Heart right ventricle (tissue), 16 donors: ENCODE measurements around the gene ZDHHC24. TPM values are rescaled to one million over a fixed set of nuclear protein-coding genes. Genes with fewer than 3 reads are reported as not detected.

ENCODE experiments used
- ATAC-seq, 8 donors: fragments of 200-7000 bp; cut with Tn5 transposase; one replicate each; pipeline ENCODE4 v1.9.1; 2020; ENCODE audit warnings: mild to moderate bottlenecking in 8 of 8, moderate library complexity in 8 of 8, moderate number of reproducible peaks in 1 of 8
- DNase-seq, 2 donors: peaks; one replicate each; pipeline ENCODE4 v3.0.0-alpha.2; 2020
- H3K27ac ChIP-seq, 10 donors: fragments of 200-600 bp; sonication (generic) in 2 of 10; one replicate each; pipeline versions ENCODE4 v1.5.0 to v1.8.0; 2020 to 2022; ENCODE audit warnings: mild to moderate bottlenecking in 3 of 10
- H3K27me3 ChIP-seq, 7 donors: fragments of 200-600 bp; one replicate each; pipeline ENCODE4 v1.8.0; 2021 to 2022; ENCODE audit warnings: mild to moderate bottlenecking in 2 of 7
- H3K36me3 ChIP-seq, 9 donors: fragments of 200-600 bp; sonication (generic) in 1 of 9; one replicate each; pipeline versions ENCODE4 v1.5.0 to v1.8.0; 2020 to 2022; ENCODE audit warnings: mild to moderate bottlenecking in 2 of 9
- H3K4me1 ChIP-seq, 9 donors: fragments of 200-600 bp; sonication (generic) in 1 of 9; one replicate each; pipeline versions ENCODE4 v1.5.0 to v1.8.0; 2020 to 2022; ENCODE audit warnings: mild to moderate bottlenecking in 4 of 9
- H3K4me3 ChIP-seq, 10 donors: fragments of 200-600 bp; sonication (generic) in 2 of 10; one replicate each; pipeline versions ENCODE4 v1.5.0 to v1.8.0; 2020 to 2022; ENCODE audit warnings: mild to moderate bottlenecking in 7 of 10, moderate library complexity in 2 of 10
- H3K9me3 ChIP-seq, 11 donors: fragments of 200-600 bp in 10 of 11; sonication (generic) in 2 of 11; one replicate each; pipeline versions ENCODE4 v1.5.0 to v1.8.0; 2013 to 2022; ENCODE audit warnings: mild to moderate bottlenecking in 2 of 11, control low read depth in 1 of 11, moderate library complexity in 1 of 11
- CTCF ChIP-seq, 9 donors: fragments of 200-600 bp; sonication (generic) in 2 of 9; IDR thresholded peaks; one replicate each; pipeline versions ENCODE4 v1.5.0 to v1.8.0; 2021 to 2022; ENCODE audit warnings: antibody characterized with exemption in 9 of 9, mild to moderate bottlenecking in 5 of 9, moderate library complexity in 1 of 9
- WGBS, 2 donors: extraction: QIAGEN DNeasy Blood & Tissue Kit; methylation state at CpG; one replicate each; pipeline ENCODE4 v1.1.7; 2013; ENCODE audit warnings: inconsistent platforms in 1 of 2; 5-methylcytosine and 5-hydroxymethylcytosine counted together
- intact Hi-C, 10 donors: fragments of 100-400 bp; cut with DNase I; formaldehyde crosslinking; loops; one replicate each; pipeline versions ENCODE4 v1.11.1 to v1.14.2; 2022
- polyA plus RNA-seq, 2 donors: library from polyadenylated mRNA; stranded (reverse); fragments of 200-250 nt; gene quantifications; one replicate each; pipeline ENCODE4 v1.2.3, GENCODE V29; 2013
- total RNA-seq, 10 donors: library from RNA; stranded (reverse); fragmentation: NEBNext Ultra II Directional in 3 of 10; extraction: Animal tissue kit (Norgen Biotek cat#: 25700) in 3 of 10; gene quantifications; one replicate each; pipeline versions ENCODE4 v1.2.1 to v1.2.4, GENCODE V29; 2021 to 2023
- donor health status: Arrhythmogenic right ventricular cardiomyopathy.
- donor health status: ischemic (EF 13 %, LVEDD 7.1; RV severe dilation, severe dysfunction).
- donor health status: healthy with polysubstance abuse.
- donor health status: DM: no; HTN: yes; CAD: no.
- donor health status: DM: no; HTN: no; CAD: no.
- donor health status: ischemic (EF 25% LVEDD 6.9; RV normal size, moderate dysfunction).
- donor health status: ischemic (EF 25% LVEDD 5.7; RV mildly dilated, moderate dysfunction).
- donor health status: healthy.
- donor health status: DM: yes; HTN: yes; CAD: no.
- donor health status: Ischemic cardiomyopathy.
- donor health status: ischemic (EF 35%, LVEDD 5.7; RV mildly dilated, moderate dysfunction).
- donor health status: nonischemic (EF 11% LVEDD 7.7; RV severe dilation, severe dysfunction).
- donor health status: DM: yes; HTN: yes; CAD: no.
- donor health status: PGD.
- donor health status: ischemic (EF 29% LVEDD 5.4; RV normal size, mild dysfunction).
- donor health status: nonischemic (EF 23%, LVEDD 6.1; RV moderate dilation, normal function).

Gene ZDHHC24
- total and polyA plus RNA-seq, 12 donors = 4.6 to 8.4 (median 5.8) TPM

DNA sequence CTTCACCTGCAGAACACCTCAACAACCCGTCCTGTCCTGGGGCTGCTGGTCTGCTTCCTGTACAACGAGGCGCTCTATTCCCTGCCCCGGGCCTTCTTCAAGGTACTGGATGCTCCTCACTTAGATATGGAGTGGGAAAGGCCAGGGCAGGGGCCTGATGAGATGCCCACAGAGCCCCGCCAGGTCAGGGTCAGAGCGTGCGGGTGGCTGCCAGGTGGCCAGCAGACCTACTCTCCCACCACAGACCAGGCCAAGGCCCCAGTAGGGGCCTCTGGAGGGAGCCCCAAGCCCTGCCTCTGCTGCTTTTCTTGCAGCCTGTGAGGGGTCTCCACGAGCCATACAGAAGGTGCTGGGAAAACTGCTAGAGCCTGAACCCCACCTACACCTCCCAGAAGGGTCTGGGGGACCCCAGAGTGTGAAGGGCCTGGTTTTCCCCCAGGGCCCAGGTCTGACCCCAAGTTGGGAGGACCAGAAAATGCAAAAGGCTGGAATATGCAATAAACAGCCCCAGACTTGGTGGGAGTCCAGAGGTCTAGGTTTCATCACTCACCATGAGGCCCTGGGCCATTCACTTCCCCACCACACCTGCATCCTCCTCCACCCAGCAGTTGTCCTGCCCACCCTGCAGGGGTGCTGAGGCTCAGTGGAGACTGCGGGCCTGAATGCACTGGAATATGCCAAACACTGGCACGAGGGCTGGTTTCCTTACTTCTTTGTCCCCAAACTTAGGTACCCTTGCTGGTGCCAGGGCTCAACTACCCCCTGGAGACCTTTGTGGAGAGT lies 14.7 kb downstream of the ZDHHC24 start:
- intact Hi-C loops = no loop called here
- no peaks in the 10 kb centered on the region for H3K27me3 ChIP-seq
- H3K4me1 ChIP-seq = no peaks in the 10 kb centered on the region
- H3K27ac ChIP-seq = no peak overlapping the region
- ATAC-seq (peak in 1 of 8 donors; percentile 39), DNase-seq (no peak)
- TF ChIP-seq CTCF (IDR thresholded peaks at IDR 0.05) = no peak
- peaks cover 0 to 81% (median 0%) of the 10 kb centered on the region in 9 donors for H3K36me3 ChIP-seq
- 87 to 93% methylated on average over 10 of the region's 10 CpGs for WGBS, 2 donors
- no peaks in the 10 kb centered on the region for H3K9me3 ChIP-seq
- H3K4me3 ChIP-seq = no peak overlapping the region

DNA sequence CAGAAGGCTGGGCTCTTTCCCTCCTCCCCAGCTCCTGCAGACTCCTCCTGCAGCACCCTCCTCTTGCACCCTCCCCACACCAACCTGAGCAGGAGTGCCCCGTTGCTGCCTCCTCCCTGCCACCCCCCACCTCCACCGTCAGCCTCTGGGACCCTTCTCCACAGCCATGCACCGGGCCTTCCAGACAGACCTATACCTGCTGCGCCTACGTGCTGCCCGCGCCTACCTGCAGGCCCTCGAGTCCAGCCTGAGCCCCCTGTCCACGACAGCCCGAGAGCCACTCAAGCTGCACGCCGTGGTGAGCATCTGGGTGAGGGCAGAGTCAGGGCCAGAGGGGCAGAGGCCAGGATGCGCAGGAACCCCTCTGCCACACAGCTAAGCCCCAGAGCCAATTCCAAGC lies 16.2 kb downstream of the ZDHHC24 start:
- no peaks in the 10 kb centered on the region for H3K27me3 ChIP-seq
- H3K27ac ChIP-seq = no peak overlapping the region
- peaks cover 0 to 74% (median 0%) of the 10 kb centered on the region in 9 donors for H3K36me3 ChIP-seq
- ATAC-seq = peak in 2 of 8 donors; percentile 3 to 11
- intact Hi-C loops = no loop called here
- H3K4me1 ChIP-seq = peaks cover 0 to 2% (median 0%) of the 10 kb centered on the region in 9 donors
- WGBS, 2 donors = 89 to 90% methylated on average over 12 to 13 of the region's 13 CpGs
- no peak overlapping the region for H3K4me3 ChIP-seq
- TF ChIP-seq CTCF (IDR thresholded peaks at IDR 0.05) = no peak
- no peak for DNase-seq
- H3K9me3 ChIP-seq = no peaks in the 10 kb centered on the region

DNA sequence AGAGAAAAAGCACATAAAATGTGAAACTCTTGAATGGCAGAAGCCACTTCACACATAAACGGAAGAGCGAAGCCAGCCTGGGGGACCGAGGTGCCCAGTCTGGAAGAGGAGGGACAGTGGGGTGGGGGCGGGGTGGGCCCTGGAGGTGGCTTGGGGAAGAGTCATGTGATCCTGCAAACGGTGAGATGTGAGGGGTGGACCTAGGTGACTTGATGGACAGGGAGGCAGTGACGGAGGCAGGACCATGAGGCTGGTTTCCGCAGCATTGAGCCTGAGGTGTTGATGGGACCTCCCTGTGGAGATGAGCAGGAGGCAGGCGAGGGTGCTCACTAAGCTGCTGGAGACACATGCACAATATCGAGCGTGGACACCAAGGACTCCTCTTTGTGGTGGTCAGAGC lies 16.8 kb downstream of the ZDHHC24 start:
- no peak for DNase-seq
- WGBS, 2 donors = 77 to 79% methylated on average over 10 of the region's 10 CpGs
- Histone ChIP-seq H3K4me1 (peaks cover 0 to 8% (median 0%) of the 10 kb centered on the region in 9 donors), H3K36me3 (peaks cover 0 to 77% (median 0%) of the 10 kb centered on the region in 9 donors), H3K9me3 (no peaks in the 10 kb centered on the region), H3K27ac (no peak overlapping the region), H3K4me3 (no peak overlapping the region), H3K27me3 (no peaks in the 10 kb centered on the region)
- intact Hi-C loops = no loop called here
- no peak for ATAC-seq
- TF ChIP-seq CTCF (IDR thresholded peaks at IDR 0.05) = no peak

DNA sequence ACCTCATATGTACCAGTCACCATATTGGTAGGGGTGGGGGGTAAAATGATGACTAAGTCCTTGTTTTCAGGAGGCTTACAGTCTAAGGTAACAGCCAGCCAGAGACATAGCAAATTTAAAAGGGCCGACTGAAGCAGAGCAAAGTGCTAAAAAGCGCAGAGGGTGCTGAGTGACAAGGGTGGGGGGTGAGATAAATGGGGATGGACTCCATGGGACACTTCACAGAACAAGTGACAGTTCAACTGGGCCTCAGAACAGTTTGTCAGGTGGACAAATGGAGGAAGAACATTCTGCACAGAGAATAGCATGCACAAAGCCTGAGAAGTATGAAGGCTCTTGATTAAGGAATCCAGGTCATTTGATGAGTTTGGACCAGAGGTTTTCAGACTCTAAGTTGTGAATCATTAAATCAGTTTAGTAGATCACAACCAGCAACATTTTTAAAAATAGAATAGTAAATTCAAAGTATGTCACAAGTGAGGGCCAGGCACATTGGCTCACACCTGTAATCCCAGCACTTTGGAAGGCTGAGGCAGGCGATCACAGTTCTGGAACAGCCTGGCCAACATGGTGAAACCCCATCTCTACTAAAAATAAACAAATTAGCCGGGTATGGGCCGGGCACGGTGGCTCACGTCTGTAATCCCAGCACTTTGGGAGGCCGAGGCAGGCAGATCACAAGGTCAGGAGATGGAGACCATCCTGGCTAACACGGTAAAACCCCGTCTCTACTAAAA lies 21.4 kb downstream of the ZDHHC24 start:
- Histone ChIP-seq H3K27me3 (no peaks in the 10 kb centered on the region), H3K9me3 (no peaks in the 10 kb centered on the region), H3K36me3 (peaks cover 0 to 90% (median 18%) of the 10 kb centered on the region in 9 donors), H3K4me1 (peaks cover 0 to 19% (median 0%) of the 10 kb centered on the region in 9 donors), H3K27ac (peak overlapping the region in 4 of 10 donors; percentile 31 to 51 (median 37)), H3K4me3 (no peak overlapping the region)
- no peak for DNase-seq
- WGBS, 2 donors = 56 to 68% methylated on average over 10 of the region's 10 CpGs
- intact Hi-C loops = no loop called here
- no peak for TF ChIP-seq CTCF (IDR thresholded peaks at IDR 0.05)
- peak in 4 of 8 donors; percentile 28 to 45 (median 38) for ATAC-seq
